Inferior parietal cortex (tissue), 1 donor: ENCODE measurements around the gene PHC2.

Source experiments
- DNase-seq: peaks from one replicate; pipeline ENCODE4 v3.0.0-alpha.2; 2016; ENCODE audit errors: extremely low spot score

The PHC2 gene

DNA sequence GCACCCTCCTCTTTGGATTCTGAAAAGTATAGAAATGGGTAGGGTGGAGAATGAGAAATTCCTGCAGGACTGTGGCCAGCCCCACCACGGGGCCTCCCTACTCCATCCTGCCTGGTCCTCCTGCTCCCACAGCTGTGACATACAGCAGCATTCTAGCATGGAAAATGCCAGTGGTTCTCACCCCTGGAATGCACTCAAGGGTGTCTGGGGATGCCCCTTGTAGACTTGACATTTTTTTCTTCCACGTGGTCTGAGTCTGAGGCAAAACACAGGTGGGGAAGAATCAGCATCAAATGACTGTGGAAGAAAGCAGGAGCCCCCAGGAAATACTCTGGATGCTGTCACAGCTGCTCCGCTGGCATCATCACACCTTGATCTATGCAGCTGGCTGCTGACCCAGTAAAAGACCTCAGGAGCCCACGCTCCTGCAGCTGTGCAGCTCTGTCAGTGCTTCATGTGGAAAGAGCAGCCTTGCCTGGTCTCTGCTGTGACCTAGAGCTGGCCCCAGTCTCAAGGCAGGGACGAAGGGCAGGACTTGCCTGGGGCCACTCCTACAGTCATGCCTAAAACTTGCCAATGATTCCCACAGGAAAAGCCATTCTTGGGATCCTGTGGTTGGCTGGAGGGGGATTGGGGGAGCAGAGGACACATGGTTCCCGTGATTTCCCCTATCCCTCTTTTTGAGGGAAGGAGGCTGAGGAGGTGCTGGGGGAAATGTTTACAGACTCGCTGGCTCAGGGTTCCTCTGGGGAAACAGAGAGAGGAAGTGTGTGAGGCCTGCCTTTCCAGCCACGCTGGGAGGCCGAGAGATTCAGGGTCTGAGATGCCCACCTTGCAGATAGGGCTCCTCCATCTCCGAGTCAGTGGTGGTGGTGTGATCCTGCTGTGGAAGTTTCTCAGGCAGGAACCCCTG lies 99.2 kb downstream of the PHC2 start:
- no peak for DNase-seq

- DNase-seq, result no peak
Measured at GRCh38 chr1:33330906-33331305, 100.0 kb downstream of the PHC2 start.

DNA sequence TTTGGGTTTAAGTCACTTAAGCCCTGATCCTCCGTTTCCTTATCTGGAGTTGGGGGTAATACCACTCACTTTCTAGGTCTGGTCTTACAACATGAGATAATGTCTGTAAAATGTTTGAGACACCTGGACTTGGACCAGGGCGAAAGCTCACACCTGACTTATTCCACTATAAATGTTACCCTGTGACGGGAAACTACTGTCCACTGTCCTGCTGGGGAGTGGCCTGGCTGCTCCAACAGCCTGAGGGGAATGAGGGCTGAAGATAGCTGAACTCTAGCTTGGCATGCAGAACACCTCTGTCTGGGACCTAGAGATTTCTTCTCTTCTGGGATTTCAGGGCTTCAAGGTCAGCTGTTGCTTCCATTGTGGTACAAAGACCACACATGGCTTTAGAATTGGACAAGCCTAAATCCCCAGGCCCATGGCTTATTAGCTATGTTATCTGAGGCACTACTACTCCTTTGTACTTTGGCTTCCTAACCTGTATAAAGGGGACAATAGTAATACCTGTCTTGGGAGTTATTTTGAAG lies 100.5 kb downstream of the PHC2 start:
- DNase-seq, result no peak

DNA sequence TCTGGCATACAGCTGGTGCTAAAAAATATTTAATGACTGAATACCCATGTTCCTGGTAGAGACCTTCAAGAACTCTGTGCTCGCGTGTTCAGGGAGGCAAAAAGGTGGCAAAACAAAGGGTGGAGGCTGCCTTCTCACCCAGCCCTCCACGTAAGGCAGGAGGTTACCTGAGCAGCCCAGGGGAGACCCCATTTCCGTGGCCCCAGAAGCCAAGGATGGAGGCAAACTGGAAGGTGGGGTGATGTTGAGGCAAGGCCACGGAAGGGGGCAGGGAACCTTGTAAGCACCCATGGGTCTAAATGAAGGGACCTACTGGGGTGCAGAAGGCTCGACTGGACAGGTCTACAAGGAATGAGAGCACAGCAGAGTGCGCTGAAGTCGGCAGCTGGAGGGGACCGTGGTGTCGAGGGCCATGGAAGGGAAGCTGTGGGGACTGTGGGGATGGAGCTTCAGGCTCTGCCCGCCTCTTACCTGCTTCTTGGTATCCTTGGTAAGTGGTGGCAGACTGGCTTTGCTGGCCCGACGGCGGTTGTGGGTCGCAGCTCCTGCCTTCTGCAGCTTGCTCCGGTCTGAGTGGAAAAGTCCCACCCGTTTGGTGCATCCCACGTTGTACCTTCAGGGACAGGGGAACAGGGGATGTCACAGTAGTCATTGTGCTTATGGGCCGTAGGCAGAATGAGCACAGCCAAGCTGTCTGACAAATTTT lies 101.1 kb downstream of the PHC2 start:
- no peak for DNase-seq

- no peak for DNase-seq
Measured at GRCh38 chr1:33328817-33329216, 102.1 kb downstream of the PHC2 start.

- DNase-seq, result no peak
Measured at GRCh38 chr1:33327587-33328325, 103.1 kb downstream of the PHC2 start.

GRCh38 chr1:33326785-33327184 lies 104.1 kb downstream of the PHC2 start:
- no peak for DNase-seq

GRCh38 chr1:33324677-33325575 lies 106.0 kb downstream of the PHC2 start:
- no peak for DNase-seq

GRCh38 chr1:33323663-33324477 lies 107.0 kb downstream of the PHC2 start:
- no peak for DNase-seq

- DNase-seq, result no peak
Measured at GRCh38 chr1:33322870-33323585, 107.9 kb downstream of the PHC2 start.

- no peak for DNase-seq
Measured at GRCh38 chr1:33322109-33322508, 108.8 kb downstream of the PHC2 start.

GRCh38 chr1:33321178-33321577 lies 109.7 kb downstream of the PHC2 start:
- no peak for DNase-seq

DNA sequence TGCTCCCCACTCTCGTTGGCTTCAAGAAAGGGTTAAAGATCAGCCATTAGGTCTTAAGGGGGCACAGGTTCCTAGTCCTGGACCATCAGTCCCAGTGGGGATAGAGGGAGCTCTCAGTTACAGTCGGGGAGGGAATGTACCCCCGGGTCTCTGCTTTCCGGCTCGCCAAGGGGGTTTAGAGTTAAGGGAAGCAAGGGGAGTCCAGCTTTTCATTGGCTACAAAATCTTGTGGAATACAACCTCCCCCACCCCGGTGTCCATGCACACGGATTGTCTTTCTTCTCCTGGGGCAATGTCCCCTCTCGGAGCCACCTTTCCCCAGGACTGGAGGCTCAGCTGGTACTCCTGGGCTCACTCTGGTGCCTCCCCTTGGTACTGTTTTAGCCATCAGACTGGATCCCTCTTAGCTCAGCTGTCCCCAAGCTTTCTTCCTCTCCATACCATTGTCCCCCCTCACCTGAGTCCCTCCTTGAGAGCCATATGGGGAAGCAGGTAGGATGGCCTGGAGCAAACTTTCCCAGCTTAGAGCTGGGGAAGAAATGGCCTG lies 110.2 kb downstream of the PHC2 start, which contains the start of gene A3GALT2:
A3GALT2 (minus strand) TSS at position 480 of the 547 bp plus-strand sequence; CDS start at position 480, 0 bp downstream.
- DNase-seq, result no peak

DNA sequence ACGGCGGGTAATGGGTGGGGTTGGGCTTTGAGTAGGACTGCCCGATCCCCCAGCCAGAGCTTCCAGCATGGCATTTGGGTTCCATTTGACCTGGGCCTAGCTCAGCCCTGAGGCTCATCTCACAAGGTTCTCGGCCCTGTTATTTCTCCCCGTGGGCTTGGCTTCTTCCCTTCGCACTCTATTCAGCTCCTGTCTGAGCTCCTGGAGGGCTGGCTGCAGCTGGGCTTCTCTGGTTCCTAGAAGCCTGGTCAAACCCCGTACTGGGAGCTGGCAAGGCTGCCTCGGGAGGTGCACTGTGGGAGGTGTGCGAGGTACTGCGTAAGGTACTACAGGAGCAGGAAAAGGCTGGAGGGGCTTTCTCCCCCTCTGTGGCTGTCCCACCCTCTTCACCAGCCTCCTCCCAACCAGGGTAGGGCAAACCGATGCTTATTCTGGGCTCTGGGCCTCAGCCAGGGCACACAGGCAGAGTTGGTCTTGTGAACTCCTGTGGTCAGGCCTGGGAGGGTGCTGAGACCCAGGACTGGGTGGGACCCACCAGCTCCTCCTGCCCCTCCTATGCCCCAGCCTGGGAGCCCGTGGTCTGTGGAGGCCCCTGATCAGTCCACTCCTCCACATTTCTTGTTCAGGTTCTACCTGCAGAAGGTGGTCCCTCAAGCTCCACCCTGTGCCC lies 110.8 kb downstream of the PHC2 start:
- no peak for DNase-seq

GRCh38 chr1:33319186-33319948 lies 111.5 kb downstream of the PHC2 start:
- no peak for DNase-seq

GRCh38 chr1:33317946-33318345 lies 112.9 kb downstream of the PHC2 start:
- no peak for DNase-seq

DNA sequence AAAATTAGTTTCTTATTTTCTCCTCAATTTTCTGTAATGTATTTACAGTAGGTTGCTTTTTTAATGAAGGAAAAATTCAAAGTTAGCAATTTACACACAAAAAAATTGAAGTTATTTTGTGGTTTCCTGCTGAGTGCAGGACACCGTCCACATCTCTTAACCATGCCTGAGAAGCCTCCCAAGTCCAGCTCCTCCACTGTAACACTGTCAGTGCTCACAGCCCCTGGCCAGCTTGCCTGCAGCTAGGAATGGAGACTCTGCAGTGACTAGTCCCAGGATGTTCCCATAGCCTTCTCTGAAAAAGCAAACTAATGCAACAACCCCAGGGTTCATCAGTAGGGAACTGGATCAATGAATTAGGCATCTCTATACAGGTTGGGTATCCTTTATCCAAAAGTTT lies 113.5 kb downstream of the PHC2 start:
- no peak for DNase-seq

GRCh38 chr1:33316601-33317000 lies 114.3 kb downstream of the PHC2 start:
- no peak for DNase-seq
